HG02678 (cell line): ENCODE results near the gene VSIG10L2.

Experiments
- ATAC-seq: cut with Tn5 transposase; IDR thresholded peaks from one replicate; pipeline ENCODE4 v1.9.1; 2021; ENCODE audit warnings: mild to moderate bottlenecking, moderate library complexity; ENCODE audit not compliant: unreplicated experiment

Gene VSIG10L2

DNA sequence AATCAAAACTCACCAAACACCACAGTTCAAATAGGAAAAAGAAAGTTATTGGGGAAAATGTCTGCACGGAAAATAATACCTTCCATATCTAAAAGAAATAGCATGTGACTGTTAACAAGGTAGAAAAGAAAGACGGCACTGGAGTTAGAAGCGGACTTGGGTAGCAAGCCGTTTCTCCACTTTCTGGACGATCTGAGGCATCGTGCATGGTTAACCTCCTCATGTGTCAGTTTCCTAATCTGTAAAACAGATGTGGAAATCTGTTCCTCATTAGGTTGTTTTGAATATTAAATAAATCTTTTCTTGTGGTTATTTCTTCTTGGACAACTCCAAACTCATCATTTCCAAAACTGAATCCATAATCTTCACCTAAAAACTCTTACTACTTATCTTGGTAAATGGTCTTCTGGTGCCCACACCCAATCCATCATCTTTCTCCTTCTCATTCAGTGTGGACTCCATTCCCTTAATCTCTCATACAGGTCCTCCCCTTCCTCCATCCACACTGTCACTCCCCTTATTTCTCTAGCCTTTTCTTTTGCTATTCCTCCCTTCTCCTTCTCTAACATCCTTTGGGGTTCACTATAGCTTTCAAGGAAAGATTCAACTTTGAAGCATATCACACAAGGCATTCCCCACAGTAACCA lies 53.5 kb downstream of the VSIG10L2 start:
- ATAC-seq: no peak

- no peak for ATAC-seq
Observed at GRCh38 chr11:126002181-126002580, 56.3 kb downstream of the VSIG10L2 start.
